ENCODE measurements around the gene CCR2.
"Not testable (repeated sequence)": the region's sequence is repeated elsewhere in the genome, so short reads cannot be mapped to it uniquely, and the experiment has no call there.

DNA sequence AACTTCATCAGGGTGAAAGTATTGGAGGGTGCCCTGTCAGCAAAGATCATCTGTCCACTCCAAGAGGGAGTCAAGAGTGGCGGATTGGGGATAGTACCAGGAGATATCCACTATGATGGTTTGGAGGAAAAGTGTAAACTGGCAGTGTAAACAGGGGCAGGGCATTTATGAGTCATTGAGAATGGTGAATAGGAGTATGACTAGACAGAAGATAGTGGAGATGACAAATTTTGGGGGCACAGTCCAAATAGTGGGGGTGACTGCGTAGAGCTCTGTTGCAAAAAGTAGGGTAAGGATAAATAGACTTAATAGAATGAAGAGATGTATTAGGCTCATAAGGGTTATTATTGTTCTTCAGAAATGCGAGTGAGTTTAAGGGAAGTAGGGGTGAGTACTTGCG is 34.9 kb downstream of the CCR2 start:
- TF ChIP-seq POLR2AphosphoS5 (IDR thresholded peaks at IDR 0.05; ENCODE audit: borderline replicate concordance, low read depth, low read length); EZH2 (IDR thresholded peaks at IDR 0.05): not testable (repeated sequence)

All from SK-N-MC (cell line).